Measurements from ENCODE around the gene BLOC1S5. TPM values are rescaled to one million over a fixed set of nuclear protein-coding genes. Genes with fewer than 3 reads are reported as not detected.

The BLOC1S5 gene
- total RNA-seq, 3 donors from 2014 or later: 12.5 to 26.2 (median 16.6) TPM

GRCh38 chr6:8073758-8074157, 9.6 kb upstream of the BLOC1S5 start:
- TF ChIP-seq POLR2A (IDR thresholded peaks at IDR 0.05): no peak
- no peak for TF ChIP-seq CTCF (IDR thresholded peaks at IDR 0.05)
- TF ChIP-seq POLR2AphosphoS5 (IDR thresholded peaks at IDR 0.05): no peak
- no peak for DNase-seq (ENCODE audit: low spot score in 2 of 2)
- Histone ChIP-seq H3K27me3 (no peaks in the 10 kb centered on the region), H3K4me3 (no peak overlapping the region), H3K4me1 (no peaks in the 10 kb centered on the region), H3K9me3 (no peaks in the 10 kb centered on the region), H3K36me3 (no peaks in the 10 kb centered on the region), H3K27ac (no peak overlapping the region)
- intact Hi-C loops (cut with DNase I; ENCODE audit: low total_unique reads): no loop called here

GRCh38 chr6:8070718-8071117, 6.5 kb upstream of the BLOC1S5 start:
- H3K4me1 ChIP-seq: no peaks in the 10 kb centered on the region
- intact Hi-C loops (cut with DNase I; ENCODE audit: low total_unique reads): no loop called here
- TF ChIP-seq POLR2AphosphoS5 (IDR thresholded peaks at IDR 0.05) (no peak), POLR2A (IDR thresholded peaks at IDR 0.05) (no peak)
- H3K36me3 ChIP-seq: no peaks in the 10 kb centered on the region
- no peak overlapping the region for H3K27ac ChIP-seq
- no peaks in the 10 kb centered on the region for H3K9me3 ChIP-seq
- no peak for DNase-seq (ENCODE audit: low spot score in 2 of 2)
- H3K4me3 ChIP-seq: no peak overlapping the region
- no peaks in the 10 kb centered on the region for H3K27me3 ChIP-seq

GRCh38 chr6:8069631-8070284, 5.6 kb upstream of the BLOC1S5 start:
- Histone ChIP-seq H3K4me1 (no peaks in the 10 kb centered on the region), H3K9me3 (no peaks in the 10 kb centered on the region), H3K36me3 (no peaks in the 10 kb centered on the region), H3K4me3 (no peak overlapping the region), H3K27me3 (no peaks in the 10 kb centered on the region), H3K27ac (no peak overlapping the region)
- TF ChIP-seq POLR2AphosphoS5 (IDR thresholded peaks at IDR 0.05) (no peak), POLR2A (IDR thresholded peaks at IDR 0.05) (no peak), CTCF (IDR thresholded peaks at IDR 0.05) (no peak)
- intact Hi-C loops (cut with DNase I; ENCODE audit: low total_unique reads): no loop called here
- DNase-seq (ENCODE audit: low spot score in 2 of 2): no peak

- no peaks in the 10 kb centered on the region for H3K36me3 ChIP-seq
- H3K27ac ChIP-seq: no peak overlapping the region
- intact Hi-C loops (cut with DNase I; ENCODE audit: low total_unique reads): no loop called here
- H3K4me3 ChIP-seq: no peak overlapping the region
- H3K27me3 ChIP-seq: no peaks in the 10 kb centered on the region
- H3K4me1 ChIP-seq: no peaks in the 10 kb centered on the region
- DNase-seq (ENCODE audit: low spot score in 2 of 2): no peak
- no peaks in the 10 kb centered on the region for H3K9me3 ChIP-seq
- TF ChIP-seq CTCF (IDR thresholded peaks at IDR 0.05) (no peak), POLR2A (IDR thresholded peaks at IDR 0.05) (no peak), POLR2AphosphoS5 (IDR thresholded peaks at IDR 0.05) (no peak)
These were observed 5.0 kb upstream of the BLOC1S5 start for GRCh38 chr6:8069151-8069550.

- TF ChIP-seq POLR2A (IDR thresholded peaks at IDR 0.05) (no peak), CTCF (IDR thresholded peaks at IDR 0.05) (no peak), POLR2AphosphoS5 (IDR thresholded peaks at IDR 0.05) (no peak)
- H3K4me3 ChIP-seq: no peak overlapping the region
- H3K9me3 ChIP-seq: no peaks in the 10 kb centered on the region
- no peaks in the 10 kb centered on the region for H3K27me3 ChIP-seq
- intact Hi-C loops (cut with DNase I; ENCODE audit: low total_unique reads): no loop called here
- no peak overlapping the region for H3K27ac ChIP-seq
- H3K36me3 ChIP-seq: no peaks in the 10 kb centered on the region
- DNase-seq (ENCODE audit: low spot score in 2 of 2): no peak
- H3K4me1 ChIP-seq: no peaks in the 10 kb centered on the region
These were observed 1.9 kb upstream of the BLOC1S5 start for GRCh38 chr6:8066108-8066507.
